Natural killer cell (primary cell): ENCODE results near the gene GGT6. TPM values are rescaled to one million over a fixed set of nuclear protein-coding genes. Genes with fewer than 3 reads are reported as not detected.

Experiments used
- ATAC-seq, 3 donors: fragments of 150-1000 bp in 2 of 3; fragments of 200-7000 bp in 1 of 3; cut with Tn5 transposase; 1 replicate in 1 of 3; 2 replicates in 2 of 3; pipeline ENCODE4 v1.10.0; 2021; ENCODE audit warnings: mild to moderate bottlenecking in 2 of 3, moderate library complexity in 2 of 3
- DNase-seq, 2 donors: peaks; one replicate each; pipeline versions ENCODE4 v3.0.0 to v3.0.0-alpha.2; 2013 to 2021; ENCODE audit warnings: mixed read lengths in 1 of 2
- H3K27ac ChIP-seq: one replicate; pipeline ENCODE4 v1.5.1; 2013; ENCODE audit warnings: mild to moderate bottlenecking, low read length
- H3K27me3 ChIP-seq: one replicate; pipeline ENCODE4 v1.6.1; 2013; ENCODE audit warnings: low read length; ENCODE audit not compliant: control insufficient read depth, insufficient read depth
- H3K36me3 ChIP-seq: one replicate; pipeline ENCODE4 v1.6.1; 2013; ENCODE audit warnings: low read length; ENCODE audit not compliant: control insufficient read depth, insufficient read depth
- H3K4me1 ChIP-seq: one replicate; pipeline ENCODE4 v1.6.1; 2013; ENCODE audit warnings: low read length; ENCODE audit not compliant: control insufficient read depth, insufficient read depth
- H3K4me3 ChIP-seq: one replicate; pipeline ENCODE4 v1.5.1; 2013; ENCODE audit warnings: low read length
- H3K9me3 ChIP-seq: one replicate; pipeline ENCODE4 v1.6.1; 2013; ENCODE audit warnings: low read length; ENCODE audit not compliant: control insufficient read depth, insufficient read depth
- H3K27ac Mint-ChIP-seq, 2 donors: one replicate each; pipeline ENCODE4 v1.8.0; 2022; ENCODE audit warnings: mild to moderate bottlenecking in 2 of 2, mixed read lengths in 2 of 2, moderate library complexity in 1 of 2
- H3K27me3 Mint-ChIP-seq, 2 donors: one replicate each; pipeline ENCODE4 v1.8.0; 2022; ENCODE audit warnings: low read depth in 2 of 2, mixed read lengths in 2 of 2
- H3K36me3 Mint-ChIP-seq: one replicate; pipeline ENCODE4 v1.8.0; 2022; ENCODE audit warnings: mixed read lengths
- H3K4me1 Mint-ChIP-seq, 2 donors: one replicate each; pipeline ENCODE4 v1.8.0; 2022; ENCODE audit warnings: mixed read lengths in 2 of 2
- H3K4me3 Mint-ChIP-seq: one replicate; pipeline ENCODE4 v1.8.0; 2022; ENCODE audit warnings: mild to moderate bottlenecking, moderate library complexity, mixed read lengths
- H3K9me3 Mint-ChIP-seq, 2 donors: one replicate each; pipeline ENCODE4 v1.8.0; 2022; ENCODE audit warnings: mixed read lengths in 2 of 2
- WGBS: methylation state at CpG from one replicate; pipeline ENCODE4 v1.1.7; 2013; ENCODE audit warnings: missing lambda C conversion rate; ENCODE audit not compliant: insufficient coverage; 5-methylcytosine and 5-hydroxymethylcytosine counted together
- intact Hi-C: fragments of 100-400 bp; cut with micrococcal nuclease; formaldehyde crosslinking; loops from one replicate; pipeline ENCODE4 v1.14.2; 2022
- total RNA-seq, 4 donors: library from RNA; stranded (reverse); fragments of 120-200 nt in 1 of 4; gene quantifications; one replicate each; pipeline versions ENCODE4 v1.2.3 to v1.2.4, GENCODE V29; 2013 to 2022
- TF ChIP-seq, protein P1 (sequence below): fragments of 200-600 bp; IDR thresholded peaks from one replicate; pipeline ENCODE4 v1.8.0; 2022; ENCODE audit warnings: antibody characterized with exemption

GGT6 gene
- total RNA-seq, 3 donors from 2014 or later (not counting 1 experiment from before 2014, with no cell fraction given), result not detected

DNA sequence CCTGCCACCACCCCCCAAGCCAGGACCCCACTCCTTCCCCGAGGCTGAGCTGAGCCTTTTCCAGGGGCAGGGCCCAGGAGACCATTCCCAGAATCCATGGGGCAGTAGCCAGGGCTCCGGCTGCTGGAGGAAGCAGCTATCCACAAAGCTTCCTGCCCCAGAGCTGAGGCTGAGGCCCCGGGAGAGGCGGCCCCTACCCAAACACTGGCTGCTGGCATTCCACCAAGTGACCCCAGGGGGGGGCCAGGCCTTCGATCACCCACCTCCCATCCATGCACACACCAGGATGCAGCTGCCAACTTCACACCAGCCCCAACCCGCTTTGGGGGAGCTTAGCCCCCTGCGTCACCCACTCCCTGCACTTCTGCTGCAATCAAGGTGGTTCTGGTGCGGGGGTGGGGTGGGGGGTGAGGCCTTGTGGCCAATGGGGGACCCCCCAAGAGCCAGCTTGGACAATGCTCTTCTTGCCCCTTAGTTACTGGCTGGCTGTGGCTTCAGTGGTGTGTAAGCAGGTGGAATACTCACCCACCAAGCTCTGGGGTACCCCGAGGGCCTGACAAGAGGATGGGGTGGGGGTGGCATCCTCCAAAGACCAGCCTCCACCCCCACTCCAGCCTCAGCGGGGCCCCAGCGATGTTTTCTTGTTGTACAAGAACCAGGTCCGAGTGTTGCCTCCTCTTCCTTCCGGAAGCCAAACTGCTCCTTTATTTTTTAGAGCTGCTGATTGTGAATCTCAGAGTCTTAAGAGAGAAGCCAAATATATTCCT, 22.0 kb downstream of the GGT6 start:
- no peak for ATAC-seq
- Histone ChIP-seq H3K9me3 (no peaks in the 10 kb centered on the region), H3K27ac (no peak overlapping the region), H3K4me1 (peaks cover 7% of the 10 kb centered on the region), H3K27me3 (no peaks in the 10 kb centered on the region), H3K36me3 (peaks cover 42% of the 10 kb centered on the region), H3K4me3 (no peak overlapping the region)
- Mint-ChIP-seq H3K36me3 (no peaks in the 10 kb centered on the region), H3K9me3 (no peaks in the 10 kb centered on the region), H3K27ac (no peak overlapping the region), H3K4me3 (no peak overlapping the region), H3K27me3 (peaks cover 0 to 1% of the 10 kb centered on the region in 2 donors), H3K4me1 (peaks cover 0 to 10% of the 10 kb centered on the region in 2 donors)
- 83% methylated on average over 8 of the region's 13 CpGs for WGBS
- TF ChIP-seq, protein P1, sequence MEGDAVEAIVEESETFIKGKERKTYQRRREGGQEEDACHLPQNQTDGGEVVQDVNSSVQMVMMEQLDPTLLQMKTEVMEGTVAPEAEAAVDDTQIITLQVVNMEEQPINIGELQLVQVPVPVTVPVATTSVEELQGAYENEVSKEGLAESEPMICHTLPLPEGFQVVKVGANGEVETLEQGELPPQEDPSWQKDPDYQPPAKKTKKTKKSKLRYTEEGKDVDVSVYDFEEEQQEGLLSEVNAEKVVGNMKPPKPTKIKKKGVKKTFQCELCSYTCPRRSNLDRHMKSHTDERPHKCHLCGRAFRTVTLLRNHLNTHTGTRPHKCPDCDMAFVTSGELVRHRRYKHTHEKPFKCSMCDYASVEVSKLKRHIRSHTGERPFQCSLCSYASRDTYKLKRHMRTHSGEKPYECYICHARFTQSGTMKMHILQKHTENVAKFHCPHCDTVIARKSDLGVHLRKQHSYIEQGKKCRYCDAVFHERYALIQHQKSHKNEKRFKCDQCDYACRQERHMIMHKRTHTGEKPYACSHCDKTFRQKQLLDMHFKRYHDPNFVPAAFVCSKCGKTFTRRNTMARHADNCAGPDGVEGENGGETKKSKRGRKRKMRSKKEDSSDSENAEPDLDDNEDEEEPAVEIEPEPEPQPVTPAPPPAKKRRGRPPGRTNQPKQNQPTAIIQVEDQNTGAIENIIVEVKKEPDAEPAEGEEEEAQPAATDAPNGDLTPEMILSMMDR, result no peak
- intact Hi-C loops, result no loop called here
- no peak for DNase-seq

DNA sequence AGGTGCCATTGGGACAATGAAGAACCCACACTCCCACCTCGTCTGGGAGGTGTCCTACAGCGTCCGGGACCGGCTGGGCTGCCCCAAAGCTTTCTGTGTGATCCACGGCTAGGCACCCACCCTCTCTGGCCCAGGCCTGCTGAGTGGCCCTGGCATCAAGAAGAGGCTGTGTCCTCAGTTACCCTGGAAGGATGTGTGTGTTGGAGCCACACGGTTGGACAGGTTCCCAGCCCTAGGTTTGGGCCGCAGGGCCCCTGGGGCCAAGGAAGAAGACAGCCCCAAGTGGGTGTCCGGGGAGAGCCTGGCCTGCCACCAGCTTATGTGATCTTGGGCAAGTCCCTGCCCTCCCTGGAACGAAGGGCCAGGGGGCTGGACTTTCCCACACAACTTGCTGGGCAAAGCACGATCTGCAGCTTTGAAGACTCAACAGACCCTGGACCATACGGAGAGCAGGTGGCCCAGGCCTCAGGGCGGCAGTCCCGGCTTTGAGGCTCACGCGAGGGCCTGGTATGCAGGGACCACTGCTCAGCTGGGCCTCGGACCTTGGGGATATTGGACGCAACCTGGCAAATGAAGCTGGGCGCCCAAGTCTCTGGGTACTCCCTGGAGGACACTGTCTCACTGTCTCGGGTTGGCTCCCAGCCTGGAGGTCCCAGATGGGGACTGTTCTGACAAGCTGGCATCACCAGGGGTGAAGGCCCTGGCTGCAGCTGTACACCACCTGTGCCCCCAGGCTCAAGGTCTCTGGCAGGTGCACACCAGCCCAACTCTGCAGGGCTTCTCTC, 22.7 kb downstream of the GGT6 start:
- H3K27ac ChIP-seq, result no peak overlapping the region
- no peaks in the 10 kb centered on the region for H3K9me3 ChIP-seq
- Mint-ChIP-seq H3K27me3 (peaks cover 0 to 7% of the 10 kb centered on the region in 2 donors), H3K27ac (no peak overlapping the region), H3K36me3 (no peaks in the 10 kb centered on the region), H3K4me3 (no peak overlapping the region), H3K4me1 (peaks cover 0 to 10% of the 10 kb centered on the region in 2 donors), H3K9me3 (no peaks in the 10 kb centered on the region)
- whole genome bisulfite sequencing, result 90% methylated on average over 19 of the region's 19 CpGs
- peaks cover 36% of the 10 kb centered on the region for H3K36me3 ChIP-seq
- DNase-seq (no peak), ATAC-seq (no peak)
- intact Hi-C loops, result no loop called here
- H3K27me3 ChIP-seq, result no peaks in the 10 kb centered on the region
- H3K4me3 ChIP-seq, result no peak overlapping the region
- peaks cover 8% of the 10 kb centered on the region for H3K4me1 ChIP-seq
- TF ChIP-seq, protein P1, result no peak

DNA sequence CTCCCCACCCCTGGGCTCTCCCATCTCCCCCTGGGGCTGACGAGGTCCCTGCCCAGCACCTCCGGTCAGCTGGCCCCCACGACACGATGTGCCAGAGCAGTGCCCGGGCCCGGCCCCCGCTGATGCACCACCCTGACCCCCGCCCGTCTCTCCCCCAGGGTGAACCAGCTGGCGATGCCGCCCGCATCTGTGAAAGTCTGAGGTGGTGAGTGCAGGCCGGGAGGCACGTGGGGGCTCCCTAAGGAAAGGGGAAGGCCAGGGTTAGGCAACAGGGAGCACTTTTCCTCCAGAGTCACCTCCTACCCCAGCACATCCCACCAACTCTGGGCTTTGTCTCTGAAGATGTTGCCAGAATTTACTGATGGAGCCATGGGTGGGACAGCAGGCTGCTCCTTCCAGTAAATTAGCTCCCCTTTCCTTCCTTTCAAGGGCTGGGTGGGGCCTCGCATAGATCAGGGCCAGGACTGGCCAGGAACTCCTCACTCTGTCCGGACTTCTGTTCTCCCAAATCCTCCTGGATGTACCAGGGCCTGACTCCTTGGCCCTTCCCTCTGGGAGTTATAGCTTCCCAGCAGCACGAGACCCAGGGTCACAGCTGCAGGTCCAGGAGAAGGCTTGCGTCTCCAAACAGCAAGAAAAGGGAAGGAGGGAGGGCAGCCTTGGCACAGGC, 23.5 kb downstream of the GGT6 start:
- H3K4me1 Mint-ChIP-seq, result peaks cover 0 to 10% of the 10 kb centered on the region in 2 donors
- peaks cover 28% of the 10 kb centered on the region for H3K36me3 ChIP-seq
- intact Hi-C loops, result no loop called here
- no peak overlapping the region for H3K27ac Mint-ChIP-seq
- TF ChIP-seq, protein P1, result no peak
- H3K36me3 Mint-ChIP-seq, result no peaks in the 10 kb centered on the region
- WGBS, result 74% methylated on average over 18 of the region's 18 CpGs
- peaks cover 0 to 10% of the 10 kb centered on the region in 2 donors for H3K27me3 Mint-ChIP-seq
- H3K9me3 Mint-ChIP-seq, result no peaks in the 10 kb centered on the region
- no peaks in the 10 kb centered on the region for H3K27me3 ChIP-seq
- peaks cover 8% of the 10 kb centered on the region for H3K4me1 ChIP-seq
- H3K4me3 Mint-ChIP-seq, result no peak overlapping the region
- H3K9me3 ChIP-seq, result no peaks in the 10 kb centered on the region
- DNase-seq (no peak), ATAC-seq (no peak)
- no peak overlapping the region for H3K27ac ChIP-seq
- no peak overlapping the region for H3K4me3 ChIP-seq
